Mammary epithelial cell (primary cell): Measurements from ENCODE around the gene LRCH3.

Source experiments
- EZH2 ChIP-seq: IDR thresholded peaks from 2 replicates; pipeline ENCODE4 v1.6.1; 2012; ENCODE audit warnings: low read length, inconsistent platforms, borderline replicate concordance
- TF ChIP-seq, protein P1 (sequence below), 2 donors: IDR thresholded peaks in 1 of 2; conservative IDR thresholded peaks in 1 of 2; 2 replicates each; pipeline ENCODE4 v1.5.1; 2011 to 2012; ENCODE audit warnings: inconsistent platforms in 2 of 2, low read length in 2 of 2, mild to moderate bottlenecking in 2 of 2, control low read depth in 1 of 2, low read depth in 1 of 2; ENCODE audit not compliant: insufficient read depth in 1 of 2; ENCODE audit errors: extremely low read depth in 1 of 2

- TF ChIP-seq, protein P1, sequence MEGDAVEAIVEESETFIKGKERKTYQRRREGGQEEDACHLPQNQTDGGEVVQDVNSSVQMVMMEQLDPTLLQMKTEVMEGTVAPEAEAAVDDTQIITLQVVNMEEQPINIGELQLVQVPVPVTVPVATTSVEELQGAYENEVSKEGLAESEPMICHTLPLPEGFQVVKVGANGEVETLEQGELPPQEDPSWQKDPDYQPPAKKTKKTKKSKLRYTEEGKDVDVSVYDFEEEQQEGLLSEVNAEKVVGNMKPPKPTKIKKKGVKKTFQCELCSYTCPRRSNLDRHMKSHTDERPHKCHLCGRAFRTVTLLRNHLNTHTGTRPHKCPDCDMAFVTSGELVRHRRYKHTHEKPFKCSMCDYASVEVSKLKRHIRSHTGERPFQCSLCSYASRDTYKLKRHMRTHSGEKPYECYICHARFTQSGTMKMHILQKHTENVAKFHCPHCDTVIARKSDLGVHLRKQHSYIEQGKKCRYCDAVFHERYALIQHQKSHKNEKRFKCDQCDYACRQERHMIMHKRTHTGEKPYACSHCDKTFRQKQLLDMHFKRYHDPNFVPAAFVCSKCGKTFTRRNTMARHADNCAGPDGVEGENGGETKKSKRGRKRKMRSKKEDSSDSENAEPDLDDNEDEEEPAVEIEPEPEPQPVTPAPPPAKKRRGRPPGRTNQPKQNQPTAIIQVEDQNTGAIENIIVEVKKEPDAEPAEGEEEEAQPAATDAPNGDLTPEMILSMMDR (conservative IDR thresholded peaks at IDR 0.05 in 1 of 2, IDR thresholded peaks at IDR 0.05 in 1 of 2; ENCODE audit: extremely low read depth in 1 of 2, insufficient read depth in 1 of 2, low read depth in 1 of 2, low read length in 2 of 2) = peak in 1 of 2 donors; percentile 2
- no peak for TF ChIP-seq EZH2
These were observed 135.4 kb downstream of the LRCH3 start for GRCh38 chr3:197926418-197926817.
